Smooth muscle cell (in vitro differentiated cells): ENCODE results near the gene ALOX15. TPM values are rescaled to one million over a fixed set of nuclear protein-coding genes. Genes with fewer than 3 reads are reported as not detected.
"Not testable (repeated sequence)": the region's sequence is repeated elsewhere in the genome, so short reads cannot be mapped to it uniquely, and the experiment has no call there.

ENCODE experiments used
- DNase-seq: peaks from one replicate; lab custom pipeline; 2025; ENCODE audit not compliant: unreplicated experiment; lab: John Stamatoyannopoulos, UW
- H2AFZ ChIP-seq: fragments of 200-600 bp; sonication (generic); 2 replicates; pipeline ENCODE4 v1.6.0; 2016; ENCODE audit warnings: antibody characterized with exemption, low read depth, mild to moderate bottlenecking
- H3F3A ChIP-seq: fragments of 200-600 bp; sonication (generic); 2 replicates; pipeline ENCODE4 v1.6.0; 2017; ENCODE audit warnings: antibody characterized with exemption, low read depth
- H3K27ac ChIP-seq: fragments of 200-600 bp; sonication (generic); 2 replicates; pipeline ENCODE4 v1.5.1; 2016; ENCODE audit warnings: low read depth, mild to moderate bottlenecking
- H3K27me3 ChIP-seq: fragments of 200-600 bp; sonication (generic); 2 replicates; pipeline ENCODE4 v1.6.1; 2016; ENCODE audit warnings: low read depth, mild to moderate bottlenecking
- H3K36me3 ChIP-seq: fragments of 200-600 bp; sonication (generic); 2 replicates; pipeline ENCODE4 v1.5.1; 2016; ENCODE audit warnings: low read depth
- H3K4me1 ChIP-seq: fragments of 200-600 bp; sonication (generic); 2 replicates; pipeline ENCODE4 v1.5.1; 2016; ENCODE audit warnings: low read depth
- H3K4me2 ChIP-seq: fragments of 200-600 bp; sonication (generic); 2 replicates; pipeline ENCODE4 v1.6.0; 2016; ENCODE audit warnings: mild to moderate bottlenecking
- H3K4me3 ChIP-seq: fragments of 200-600 bp; sonication (generic); 2 replicates; pipeline ENCODE4 v1.5.1; 2016; ENCODE audit warnings: mild to moderate bottlenecking
- H3K79me2 ChIP-seq: fragments of 200-600 bp; sonication (generic); 2 replicates; pipeline ENCODE4 v1.6.0; 2016; ENCODE audit warnings: low read depth, mild to moderate bottlenecking
- H3K9ac ChIP-seq: fragments of 200-600 bp; sonication (generic); 2 replicates; pipeline ENCODE4 v1.6.0; 2016; ENCODE audit warnings: low read depth
- H3K9me3 ChIP-seq: fragments of 200-600 bp; sonication (generic); replicated peaks from 2 replicates; pipeline ENCODE4 v1.5.1; 2016; ENCODE audit warnings: low read depth
- H4K20me1 ChIP-seq: fragments of 200-600 bp; sonication (generic); 2 replicates; pipeline ENCODE4 v1.6.0; 2016; ENCODE audit warnings: low read depth
- CTCF ChIP-seq: fragments of 200-600 bp; sonication (generic); IDR thresholded peaks from 2 replicates; pipeline ENCODE4 v1.5.1; 2017; ENCODE audit warnings: borderline replicate concordance, mild to moderate bottlenecking, antibody characterized with exemption; ENCODE audit not compliant: insufficient read depth, poor library complexity, severe bottlenecking
- WGBS: methylation state at CpG from one replicate; pipeline ENCODE4 v1.1.7; 2016; ENCODE audit warnings: low lambda C conversion rate; 5-methylcytosine and 5-hydroxymethylcytosine counted together
- polyA plus RNA-seq: library from polyadenylated mRNA; unstranded; fragments of >200 nt; fragmentation: Nextera tagmentation; extraction: Ambion mirVana; gene quantifications from 2 replicates; pipeline ENCODE4 v1.2.1, GENCODE V29; 2016
- total RNA-seq: library from RNA; depleted of rRNA; stranded (reverse); fragments of >200 nt; gene quantifications from 2 replicates; pipeline ENCODE4 v1.2.3, GENCODE V29; 2014

Gene ALOX15, protein sequence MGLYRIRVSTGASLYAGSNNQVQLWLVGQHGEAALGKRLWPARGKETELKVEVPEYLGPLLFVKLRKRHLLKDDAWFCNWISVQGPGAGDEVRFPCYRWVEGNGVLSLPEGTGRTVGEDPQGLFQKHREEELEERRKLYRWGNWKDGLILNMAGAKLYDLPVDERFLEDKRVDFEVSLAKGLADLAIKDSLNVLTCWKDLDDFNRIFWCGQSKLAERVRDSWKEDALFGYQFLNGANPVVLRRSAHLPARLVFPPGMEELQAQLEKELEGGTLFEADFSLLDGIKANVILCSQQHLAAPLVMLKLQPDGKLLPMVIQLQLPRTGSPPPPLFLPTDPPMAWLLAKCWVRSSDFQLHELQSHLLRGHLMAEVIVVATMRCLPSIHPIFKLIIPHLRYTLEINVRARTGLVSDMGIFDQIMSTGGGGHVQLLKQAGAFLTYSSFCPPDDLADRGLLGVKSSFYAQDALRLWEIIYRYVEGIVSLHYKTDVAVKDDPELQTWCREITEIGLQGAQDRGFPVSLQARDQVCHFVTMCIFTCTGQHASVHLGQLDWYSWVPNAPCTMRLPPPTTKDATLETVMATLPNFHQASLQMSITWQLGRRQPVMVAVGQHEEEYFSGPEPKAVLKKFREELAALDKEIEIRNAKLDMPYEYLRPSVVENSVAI
- total RNA-seq (not detected in 2 replicates), polyA plus RNA-seq (0.32 TPM in 1 of 2 replicates, not detected in the other)

DNA sequence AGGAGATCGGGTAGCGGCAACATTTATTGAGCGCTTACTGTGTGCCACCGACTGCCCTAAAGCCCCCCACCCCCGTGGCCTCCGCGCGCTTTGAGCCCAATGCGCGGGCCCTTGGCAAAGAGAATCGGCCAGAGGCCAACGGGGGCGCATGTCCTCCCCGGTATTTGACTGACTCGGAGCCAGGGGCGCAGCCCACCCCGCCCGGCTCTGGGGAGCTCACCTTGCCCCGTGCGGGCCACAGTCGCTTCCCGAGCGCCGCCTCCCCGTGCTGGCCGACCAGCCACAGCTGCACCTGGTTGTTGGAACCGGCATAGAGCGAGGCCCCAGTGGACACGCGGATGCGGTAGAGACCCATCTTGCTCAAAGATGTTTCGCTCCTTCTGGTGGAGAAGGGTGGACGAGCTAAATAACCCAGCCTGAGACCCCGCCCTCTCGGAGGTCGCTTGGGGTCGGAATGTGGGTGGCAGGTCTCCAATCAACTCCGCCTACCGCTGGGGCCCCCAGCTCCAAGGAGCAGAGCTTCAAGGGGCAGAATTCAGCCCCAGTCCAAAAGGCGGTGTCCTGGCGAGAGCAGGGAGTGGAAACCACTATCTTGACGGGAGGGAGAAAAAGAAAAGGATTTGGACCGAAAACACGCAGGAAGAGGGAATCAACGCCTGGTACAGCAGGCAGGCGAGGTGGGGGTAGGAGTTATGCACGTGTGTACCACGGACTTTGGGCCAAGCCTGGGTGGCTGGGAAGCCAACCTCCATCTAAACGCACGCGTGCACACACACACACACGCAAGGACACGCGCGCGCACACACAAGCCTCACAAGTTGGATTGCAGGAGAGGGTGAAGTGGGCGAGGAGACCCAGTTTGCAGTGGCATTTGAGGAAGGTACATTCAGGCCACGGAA, at the start of gene ALOX15:
Gene ALOX15 (minus strand): TSS at position 382 of the 899 bp plus-strand sequence. CDS start 27 bp downstream, at position 355.
- no peak for DNase-seq
- Histone ChIP-seq H3K79me2 (no peaks in the 10 kb centered on the region), H3K27ac (no peak within 1 kb of the TSS), H3F3A (no peaks in the 10 kb centered on the region), H2AFZ (no peak within 1 kb of the TSS), H3K4me3 (no peak within 1 kb of the TSS), H3K36me3 (no peaks in the 10 kb centered on the region), H3K4me2 (peak within 1 kb of the TSS; percentile 73), H3K9me3 (no peaks in the 10 kb centered on the region), H3K9ac (no peak within 1 kb of the TSS), H4K20me1 (no peaks in the 10 kb centered on the region), H3K4me1 (peaks cover 9% of the 10 kb centered on the region), H3K27me3 (peaks cover 69% of the 10 kb centered on the region)
- WGBS: 12% methylated on average over 56 of the region's 58 CpGs
- TF ChIP-seq CTCF: no peak

DNA sequence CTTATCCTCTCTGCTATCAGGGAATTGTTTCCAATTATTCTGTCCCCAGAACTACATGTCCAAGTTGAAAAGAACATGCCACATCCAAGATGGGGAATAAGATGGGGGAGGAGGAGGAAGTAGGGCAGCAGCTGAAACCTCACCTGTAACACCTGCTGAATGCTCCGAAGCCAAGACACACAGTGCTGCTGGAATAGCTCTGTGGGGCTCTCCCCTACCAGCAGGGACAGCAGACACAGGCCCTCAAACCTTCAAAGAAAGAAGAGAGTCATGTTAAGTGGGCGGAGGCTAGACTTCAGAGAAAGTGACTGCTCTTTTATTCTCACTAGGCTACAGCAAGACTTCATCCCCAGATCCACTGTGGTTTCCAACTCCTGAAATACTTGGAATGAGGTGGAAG, 49.3 kb upstream of the ALOX15 start:
- Histone ChIP-seq H4K20me1 (peaks cover 68% of the 10 kb centered on the region), H3K9me3 (no peaks in the 10 kb centered on the region), H3F3A (no peaks in the 10 kb centered on the region), H3K27ac (no peak overlapping the region), H3K27me3 (no peaks in the 10 kb centered on the region), H3K36me3 (peaks cover 5% of the 10 kb centered on the region), H3K4me1 (no peaks in the 10 kb centered on the region), H3K4me2 (no peak overlapping the region), H2AFZ (no peak overlapping the region), H3K79me2 (peaks cover 32% of the 10 kb centered on the region), H3K4me3 (no peak overlapping the region), H3K9ac (no peak overlapping the region)
- WGBS: 98% methylated on average over 2 of the region's 2 CpGs
- TF ChIP-seq CTCF: no peak
- DNase-seq: no peak

GRCh38 chr17:4689872-4690271, 48.4 kb upstream of the ALOX15 start:
- not testable (repeated sequence) for H3K4me2 ChIP-seq, DNase-seq, H3K4me3 ChIP-seq, H3K27ac ChIP-seq, H3K9ac ChIP-seq, H3K36me3 ChIP-seq, H2AFZ ChIP-seq, H3K9me3 ChIP-seq, H3F3A ChIP-seq, H3K4me1 ChIP-seq, H3K27me3 ChIP-seq
- Histone ChIP-seq H3K79me2 (peaks cover 25% of the 10 kb centered on the region), H4K20me1 (peaks cover 67% of the 10 kb centered on the region)
- WGBS: 89% methylated on average over 12 of the region's 12 CpGs

GRCh38 chr17:4683739-4684138, 42.3 kb upstream of the ALOX15 start:
- 49% methylated on average over 5 of the region's 5 CpGs for whole genome bisulfite sequencing
- Histone ChIP-seq H4K20me1 (peaks cover 42% of the 10 kb centered on the region), H3K9ac (peak overlapping the region; percentile 38), H3F3A (peaks cover 16% of the 10 kb centered on the region), H3K27ac (peak overlapping the region; percentile 85)
- not testable (repeated sequence) for H3K9me3 ChIP-seq, H3K79me2 ChIP-seq, DNase-seq, H3K4me2 ChIP-seq, H3K27me3 ChIP-seq, H2AFZ ChIP-seq, H3K36me3 ChIP-seq, H3K4me1 ChIP-seq, H3K4me3 ChIP-seq
